Effector CD4-positive, alpha-beta T cell (primary cell): Measurements from ENCODE around the gene NFE2.
"Not testable (repeated sequence)": the region's sequence is repeated elsewhere in the genome, so short reads cannot be mapped to it uniquely, and the experiment has no call there.

Experiments
- DNase-seq: peaks from one replicate; pipeline ENCODE4 v3.0.0-alpha.2; 2020

Gene NFE2

DNA sequence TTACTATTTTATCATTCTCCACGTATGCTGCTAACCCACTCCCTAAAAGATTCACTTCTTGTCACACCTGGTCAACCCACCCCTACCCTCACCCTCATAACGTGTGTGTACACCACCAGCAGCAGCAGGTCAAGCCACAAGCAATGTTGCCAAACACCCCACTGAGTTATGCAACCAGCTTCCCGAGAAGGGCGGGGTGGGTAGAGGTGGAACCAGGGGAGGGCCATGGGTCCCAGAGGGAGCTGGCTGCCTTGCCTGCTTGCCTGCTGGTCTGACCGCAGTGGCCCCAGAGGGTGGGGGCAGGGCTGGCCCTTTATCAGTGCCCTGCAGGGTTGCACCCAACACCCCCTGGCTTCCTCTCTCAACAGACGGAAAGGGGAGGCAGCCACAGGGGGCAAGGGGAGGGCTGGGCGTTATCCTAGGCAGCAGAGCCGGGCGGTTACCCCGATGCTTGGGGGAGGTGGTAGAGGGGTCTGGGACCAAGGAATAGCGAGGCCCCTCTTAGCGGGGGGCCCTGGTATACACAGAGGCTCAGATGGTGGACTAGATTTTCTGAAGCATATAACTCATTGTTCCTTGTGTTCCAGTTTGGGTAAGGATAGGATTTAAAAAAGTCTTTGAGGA is 3.5 kb upstream of the NFE2 start:
- no peak for DNase-seq

DNA sequence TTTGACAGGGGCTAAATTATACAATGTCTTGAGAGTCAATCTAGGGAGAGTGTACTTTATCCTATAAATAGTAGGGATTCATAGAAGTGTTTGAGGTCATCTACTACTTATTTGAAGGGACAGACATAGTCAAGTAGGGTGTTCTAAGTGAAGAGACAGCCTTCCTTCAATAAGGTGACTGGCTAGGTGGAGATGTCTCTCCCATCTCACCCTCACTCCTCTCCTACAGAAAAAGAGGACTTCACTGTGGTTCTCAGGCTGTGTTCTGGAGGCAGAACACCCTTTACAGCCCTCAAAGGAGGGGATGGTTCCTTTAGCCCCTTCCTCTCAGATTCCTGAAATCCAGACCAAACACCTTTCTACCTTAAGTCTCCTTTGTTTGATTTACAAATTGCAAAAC is 2.8 kb upstream of the NFE2 start:
- no peak for DNase-seq

DNA sequence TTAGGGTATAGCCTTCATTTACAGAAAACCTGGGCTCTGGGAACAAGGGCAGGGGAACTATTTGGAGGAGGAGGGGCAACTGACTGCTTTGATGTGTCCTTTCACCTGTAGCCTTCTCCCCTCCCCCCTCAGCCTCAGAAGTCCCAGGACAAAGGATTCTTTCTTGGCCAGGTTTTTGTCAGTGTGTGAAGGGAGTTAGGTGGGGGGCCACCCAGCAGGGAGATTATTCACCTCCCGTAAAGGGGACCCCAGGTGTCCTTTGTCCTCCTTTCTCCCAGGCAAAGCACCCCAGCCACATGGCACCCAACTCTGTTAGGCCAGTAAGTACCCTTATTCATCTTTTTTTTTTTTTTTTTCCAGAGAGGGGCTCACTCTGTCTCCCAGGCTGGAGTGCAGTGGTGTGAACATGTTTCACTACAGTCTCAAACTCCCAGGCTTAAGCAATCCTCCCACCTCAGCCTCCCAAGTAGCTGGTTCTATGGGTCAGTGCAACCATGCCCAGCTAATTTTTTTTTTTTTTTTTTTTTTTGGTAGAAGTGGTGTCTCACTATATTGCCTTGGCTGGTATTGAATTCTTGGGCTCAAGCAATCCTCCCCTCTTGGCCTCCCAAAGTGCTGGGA is 723 bp upstream of the NFE2 start:
- no peak for DNase-seq

DNA sequence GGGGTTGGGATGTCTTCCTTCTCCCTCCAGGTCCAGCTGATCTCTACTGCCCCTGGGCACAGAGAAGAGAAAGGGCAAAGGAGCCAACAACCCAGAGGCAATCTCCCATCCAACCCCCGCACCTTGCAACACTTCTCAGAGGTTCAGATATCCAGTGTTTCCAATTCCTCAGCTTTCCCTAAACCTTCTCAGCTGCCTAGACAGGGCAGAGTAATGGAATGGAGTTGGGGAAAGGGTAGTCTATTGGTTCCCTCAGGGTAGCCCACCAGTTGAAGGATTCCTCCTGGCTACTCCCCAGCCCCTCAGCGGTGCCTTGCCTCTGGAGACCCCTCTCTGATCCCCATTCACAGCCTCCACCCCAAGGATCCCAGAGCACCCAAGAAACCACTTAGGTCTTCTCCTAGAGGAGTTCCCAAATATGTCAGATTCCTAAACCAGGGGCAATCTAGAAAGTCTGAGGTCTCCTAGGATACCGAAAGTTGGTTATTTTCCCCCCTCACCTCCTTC is 537 bp downstream of the NFE2 start:
- DNase-seq: no peak

DNA sequence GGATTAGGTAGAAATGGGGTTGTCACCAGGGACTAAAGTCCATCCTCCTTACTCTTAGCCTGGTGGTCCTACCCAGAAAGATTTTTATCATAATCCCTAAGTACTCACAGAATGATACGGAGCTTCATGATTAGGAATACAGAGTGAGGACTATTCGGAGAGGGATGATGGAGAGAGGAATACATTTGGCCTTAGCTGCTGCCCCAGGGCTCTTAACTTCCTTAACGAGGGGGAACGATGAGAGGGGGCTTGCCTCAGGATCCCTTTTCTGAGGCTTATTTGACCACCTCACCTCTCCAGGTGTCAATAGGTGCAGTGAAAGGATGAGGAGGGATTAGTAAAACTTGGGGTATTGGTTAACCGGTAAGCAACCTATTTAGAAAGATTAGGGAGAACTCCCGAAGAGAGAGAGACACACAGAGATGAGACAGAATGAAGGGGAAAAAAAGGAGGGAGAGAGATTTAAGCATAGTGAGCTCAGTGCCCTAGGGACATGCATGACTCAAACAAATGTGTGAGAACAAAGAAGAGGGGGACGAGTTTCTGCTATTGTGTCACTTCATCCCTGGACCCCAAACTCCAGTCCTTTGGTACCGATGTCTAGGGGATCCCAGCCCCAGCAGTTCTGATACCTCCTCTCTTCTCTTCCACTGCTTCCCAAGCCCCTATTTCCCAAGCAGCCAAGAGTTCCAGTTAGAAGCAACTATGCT is 1.1 kb downstream of the NFE2 start:
- no peak for DNase-seq

DNA sequence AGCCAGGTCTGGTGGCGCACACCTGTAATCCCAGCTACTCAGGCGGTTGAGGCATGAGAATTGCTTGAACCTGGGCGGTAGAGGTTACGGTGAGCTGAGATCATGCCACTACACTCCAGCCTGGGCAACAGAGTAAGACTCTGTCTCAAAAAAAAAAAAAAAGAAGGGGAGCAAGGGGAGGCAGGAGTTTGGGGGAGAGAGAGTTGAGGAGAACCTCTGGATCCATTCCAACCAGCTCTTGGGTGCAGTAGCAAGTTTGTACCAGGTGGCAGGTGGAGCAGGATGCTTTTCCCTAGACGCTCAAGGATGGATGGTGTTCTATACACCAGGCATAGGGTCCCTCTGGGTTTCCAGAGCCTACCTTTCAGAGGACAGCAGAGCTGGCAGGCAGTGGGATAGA is 1.9 kb downstream of the NFE2 start:
- DNase-seq: no peak

DNA sequence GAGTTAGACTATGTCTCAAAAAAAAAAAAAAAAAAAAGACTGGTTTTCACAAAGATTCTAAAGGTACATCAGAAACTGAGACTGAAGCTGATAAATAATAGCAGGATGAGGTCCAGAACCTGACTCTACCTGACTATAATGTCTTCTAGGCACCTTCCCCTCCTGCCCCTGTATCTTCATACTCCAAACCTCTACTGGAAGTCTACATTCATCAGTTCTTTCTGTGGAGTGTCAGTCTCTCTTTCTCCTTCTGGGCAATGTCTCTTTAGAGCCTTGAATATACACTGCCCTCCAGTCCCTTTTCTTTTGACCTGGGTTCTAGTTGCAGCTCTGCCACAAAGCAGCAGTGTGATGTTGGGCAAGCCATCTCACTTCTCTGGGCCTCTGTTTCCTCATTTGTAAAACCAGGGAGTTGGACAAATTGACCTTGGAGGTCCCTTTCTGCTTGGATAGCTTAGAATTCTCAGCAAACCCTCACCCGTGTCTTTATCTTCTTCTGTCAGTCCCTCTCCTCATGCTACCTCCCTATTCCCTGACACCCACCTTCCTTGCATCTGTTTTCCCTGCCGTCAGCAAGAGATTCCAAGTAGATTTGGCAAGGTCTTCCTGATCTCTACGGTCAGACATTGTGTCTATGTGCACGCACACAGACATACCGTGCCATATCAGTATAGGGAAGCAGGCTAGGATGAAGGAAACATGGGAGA is 4.3 kb downstream of the NFE2 start:
- no peak for DNase-seq

DNA sequence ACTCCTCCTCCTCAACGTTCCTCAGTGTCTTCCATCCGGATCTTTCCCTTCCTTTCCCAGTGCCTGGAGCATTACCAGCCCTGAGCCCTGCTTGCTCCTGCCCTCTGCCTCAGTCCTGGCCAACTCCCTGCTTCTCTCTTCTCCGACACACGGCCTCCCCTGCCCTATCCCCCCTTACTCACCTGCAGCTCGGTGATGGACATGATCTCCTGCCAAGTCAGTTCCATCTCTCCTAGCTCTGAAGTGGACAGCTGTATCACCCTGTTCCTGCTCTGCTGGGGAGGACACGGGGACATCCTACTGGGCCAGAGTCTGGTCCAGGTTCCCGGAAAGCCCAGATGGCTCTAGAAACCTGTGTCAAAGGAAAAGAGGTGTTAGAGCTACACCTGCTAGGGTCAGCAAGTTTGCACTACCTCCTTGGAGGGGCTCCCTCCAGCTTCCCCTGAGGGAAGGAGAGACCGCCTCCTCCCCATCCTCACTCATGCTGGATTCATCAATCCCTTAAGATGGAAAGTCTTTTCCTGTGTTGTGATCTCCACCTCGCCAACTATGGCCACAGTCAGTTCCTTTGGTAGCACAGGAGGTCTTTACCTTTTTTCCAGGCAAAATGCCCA is 5.8 kb downstream of the NFE2 start:
- no peak for DNase-seq

DNA sequence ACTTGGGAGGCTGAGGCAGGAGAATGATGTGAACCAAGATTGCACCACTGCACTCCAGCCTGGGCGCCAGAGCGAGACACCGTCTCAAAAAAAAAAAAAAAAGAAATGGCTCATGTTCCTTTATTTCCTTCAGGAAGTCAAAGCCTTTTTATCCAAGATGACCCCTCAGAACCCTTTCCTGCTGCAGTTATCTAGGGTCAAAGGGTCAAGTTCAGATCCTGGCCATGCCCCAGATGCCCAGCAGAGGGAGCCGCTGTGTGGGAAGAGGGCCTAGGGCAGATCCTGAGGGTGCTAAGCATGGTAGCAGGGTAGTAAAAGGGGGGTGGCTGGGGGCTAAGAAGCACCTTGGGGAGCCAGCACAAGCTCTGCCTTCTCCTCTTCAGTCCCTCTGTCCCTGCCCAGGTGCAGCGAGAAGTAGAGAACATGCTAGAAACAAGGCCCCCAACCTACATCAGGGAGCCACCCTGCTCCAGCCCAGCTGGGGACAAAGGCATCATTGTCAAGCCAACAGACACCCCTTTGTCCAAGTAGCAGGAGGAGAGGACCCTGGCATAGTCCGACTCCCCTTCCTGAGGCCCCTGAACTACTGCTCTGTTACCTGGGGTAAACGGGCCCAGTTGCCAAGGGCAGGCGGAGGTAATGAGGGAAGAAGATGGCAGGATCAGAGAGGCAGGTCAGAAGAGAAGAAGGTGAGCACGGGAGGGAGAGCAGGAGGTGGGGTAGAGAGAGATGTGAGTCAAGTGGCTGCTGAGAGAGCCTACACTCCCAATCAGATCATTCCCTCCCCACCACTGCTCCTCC is 6.5 kb downstream of the NFE2 start:
- DNase-seq: peak; percentile 35

DNA sequence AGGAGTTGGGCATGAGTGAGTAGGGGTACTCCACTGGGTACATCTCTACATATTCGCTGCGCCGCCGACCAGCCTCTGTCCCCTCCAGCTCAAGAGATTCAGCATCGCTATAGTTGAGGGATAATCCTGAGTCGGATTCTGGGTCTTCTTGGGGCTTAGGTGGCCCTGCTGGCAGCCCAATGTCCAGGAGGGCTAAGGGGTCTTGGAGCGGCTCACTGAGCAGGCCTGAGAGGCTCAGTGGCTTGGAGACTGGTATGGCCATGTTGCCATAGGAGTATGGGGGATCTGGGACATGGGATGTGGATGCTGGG is 7.9 kb downstream of the NFE2 start:
- DNase-seq: no peak

DNA sequence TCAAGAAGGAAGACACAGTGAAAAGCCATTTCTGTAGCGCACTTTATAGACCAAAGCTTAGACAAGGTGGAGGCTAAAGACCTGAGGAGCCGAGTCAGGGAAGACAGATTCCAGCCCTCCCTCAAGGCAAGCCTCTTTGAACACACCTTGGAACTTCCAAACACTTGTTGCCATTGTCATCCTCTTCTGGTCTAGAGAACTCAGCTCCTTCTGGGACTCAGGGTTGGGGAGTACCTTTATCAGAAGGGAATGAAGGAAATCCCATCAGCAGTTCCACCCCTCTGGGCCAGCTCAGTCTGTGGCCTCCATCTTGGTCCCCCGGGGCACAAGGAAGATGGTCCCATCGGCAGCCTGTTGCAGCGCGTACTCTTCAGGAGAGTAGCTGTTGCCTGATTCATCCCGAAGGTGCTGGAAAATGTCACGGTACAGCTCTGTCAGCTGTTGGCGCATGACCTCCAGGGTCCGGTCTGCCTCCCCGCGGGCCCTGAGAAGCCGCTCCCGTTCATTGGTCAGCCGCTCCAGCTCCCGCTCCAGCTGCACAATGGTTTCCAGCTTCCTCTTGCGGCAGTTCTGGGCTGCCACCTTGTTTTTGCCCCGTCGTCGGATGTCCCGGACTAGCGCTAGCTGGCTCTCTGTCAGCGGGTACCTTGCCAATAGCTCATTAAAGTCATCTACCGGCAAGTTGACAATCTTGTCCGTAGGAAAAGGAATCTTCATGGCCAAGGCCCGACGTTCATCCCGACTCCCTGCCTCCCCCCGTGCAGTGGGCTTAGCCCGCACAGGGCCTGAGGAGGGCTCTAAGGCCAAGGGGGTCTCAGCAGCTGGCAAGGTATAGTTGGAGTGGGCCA is 8.5 kb downstream of the NFE2 start:
- DNase-seq: no peak

DNA sequence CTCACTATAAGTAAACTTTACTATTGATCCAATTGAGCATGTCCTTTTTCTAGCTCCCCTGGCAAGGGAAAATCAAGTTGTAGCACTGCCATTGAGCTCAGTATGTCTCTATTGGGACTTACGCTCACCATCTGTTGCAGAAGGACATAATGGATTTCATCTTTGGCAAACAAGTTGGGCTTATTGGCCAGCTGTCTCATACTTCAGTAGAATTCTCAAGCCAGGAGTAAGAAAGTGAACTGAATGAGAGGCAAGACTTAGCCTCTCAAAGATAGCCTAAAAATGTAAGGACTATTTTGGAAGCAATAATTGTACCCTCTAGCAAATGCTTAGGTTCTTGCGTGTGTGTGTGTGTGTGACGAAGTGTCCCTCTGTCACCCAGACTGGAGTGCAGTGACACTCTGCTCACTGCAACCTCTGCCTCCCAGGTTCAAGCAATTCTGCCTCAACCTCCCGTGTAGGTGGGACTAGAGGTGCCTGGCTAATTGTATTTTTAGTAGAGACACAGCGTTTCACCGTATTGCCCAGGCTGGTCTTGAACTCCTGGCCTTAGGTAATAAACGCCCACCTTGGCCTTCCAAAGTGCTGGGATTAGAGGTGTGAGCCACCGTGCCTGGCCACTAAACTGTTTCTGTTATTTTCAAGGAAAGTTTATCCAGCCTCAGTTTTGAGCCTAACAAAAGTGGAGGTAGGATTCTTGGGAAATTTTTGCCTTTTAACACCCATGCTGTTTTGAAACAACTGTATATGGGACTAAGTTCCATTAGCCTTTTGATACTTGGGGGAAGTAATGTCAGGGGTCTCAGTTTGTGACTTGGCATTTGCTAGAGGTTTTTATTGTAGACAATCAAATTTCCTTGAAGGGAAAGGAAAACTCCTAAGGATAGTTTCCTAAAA is 13.3 kb downstream of the NFE2 start:
- no peak for DNase-seq

DNA sequence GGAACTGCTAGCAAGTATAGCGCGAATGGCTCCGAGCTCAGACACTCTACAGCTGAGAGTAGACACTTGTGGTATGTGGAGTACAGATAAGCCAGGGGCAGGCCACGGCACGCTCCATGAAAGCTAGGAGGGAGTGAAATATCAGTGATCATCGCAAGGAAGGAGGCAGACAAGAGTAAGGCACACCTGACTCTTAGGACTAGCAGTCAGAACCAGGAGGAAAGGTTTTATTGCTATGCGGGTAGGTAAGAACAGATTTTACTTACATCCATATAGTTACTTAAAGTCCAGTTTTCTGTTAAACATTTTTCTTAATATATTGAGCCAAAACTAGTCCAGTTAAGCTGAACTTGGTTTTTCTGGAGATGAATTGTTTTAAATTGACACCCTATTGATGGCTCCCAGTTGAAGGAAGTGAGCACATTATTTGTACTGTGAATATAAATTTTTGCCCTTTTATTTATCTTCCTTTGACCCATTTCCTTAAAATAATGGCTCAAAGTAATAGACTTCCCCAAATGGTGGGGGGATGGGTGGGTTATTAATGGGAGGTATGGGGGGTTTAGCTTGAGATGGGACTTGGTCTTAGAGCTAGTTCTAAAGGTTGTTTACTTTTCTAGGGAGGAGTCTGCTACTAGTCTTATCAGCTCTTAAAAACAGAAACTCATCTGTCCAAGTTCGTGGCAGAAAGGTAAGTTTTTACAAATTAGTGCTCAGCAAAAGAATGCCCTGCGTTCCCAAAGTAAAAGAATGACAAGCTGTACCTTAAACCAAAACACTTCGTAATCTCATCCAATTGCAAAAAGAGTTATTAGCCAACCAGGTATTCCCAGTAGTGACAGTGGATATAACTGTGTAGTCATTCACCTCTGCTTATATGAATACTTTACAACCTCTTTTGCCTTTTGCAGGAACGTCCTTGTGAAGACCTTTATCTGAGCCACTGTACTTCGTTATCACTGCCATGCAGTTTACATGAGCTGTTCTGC is 14.5 kb downstream of the NFE2 start:
- DNase-seq: no peak

DNA sequence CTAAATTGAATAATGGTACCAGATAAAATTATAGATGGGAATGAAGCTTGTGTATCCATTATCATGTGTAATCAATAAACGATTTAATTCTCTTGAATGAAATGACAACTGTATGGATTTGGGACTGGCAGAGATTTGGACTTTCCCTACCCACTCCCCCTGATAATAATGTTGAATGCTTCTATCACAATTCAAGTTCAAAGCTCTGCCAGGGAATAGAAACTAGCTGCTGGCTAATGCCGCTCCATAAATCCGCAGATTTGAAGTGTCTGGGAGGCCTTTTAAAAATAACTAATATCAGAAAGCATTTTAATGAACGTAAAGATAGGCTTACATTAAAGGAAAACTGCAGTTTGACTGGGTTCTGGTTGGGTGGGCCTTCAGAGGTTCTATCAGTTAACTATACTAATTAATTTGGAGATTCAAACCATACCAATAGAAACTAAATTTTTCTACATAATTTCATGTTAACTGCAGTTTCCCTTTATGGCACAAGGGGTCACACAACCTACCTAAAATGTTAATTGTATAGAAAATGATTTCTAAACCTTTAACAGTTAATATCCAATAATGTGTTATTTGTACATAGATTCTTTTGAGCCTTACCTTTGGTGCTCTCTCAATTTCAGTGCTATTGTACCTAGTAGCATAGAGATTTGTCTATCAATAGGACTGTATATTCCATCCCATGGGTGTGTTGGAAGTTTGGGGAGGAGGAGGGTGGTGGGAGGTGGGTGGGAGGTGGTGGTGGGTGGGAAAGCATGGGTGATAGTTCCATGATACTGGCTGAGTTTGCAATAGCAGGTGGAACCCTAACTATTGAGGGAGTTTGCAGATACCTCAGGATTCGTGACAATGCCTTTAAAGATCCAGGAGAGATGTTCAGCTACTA is 15.4 kb downstream of the NFE2 start:
- DNase-seq: no peak

DNA sequence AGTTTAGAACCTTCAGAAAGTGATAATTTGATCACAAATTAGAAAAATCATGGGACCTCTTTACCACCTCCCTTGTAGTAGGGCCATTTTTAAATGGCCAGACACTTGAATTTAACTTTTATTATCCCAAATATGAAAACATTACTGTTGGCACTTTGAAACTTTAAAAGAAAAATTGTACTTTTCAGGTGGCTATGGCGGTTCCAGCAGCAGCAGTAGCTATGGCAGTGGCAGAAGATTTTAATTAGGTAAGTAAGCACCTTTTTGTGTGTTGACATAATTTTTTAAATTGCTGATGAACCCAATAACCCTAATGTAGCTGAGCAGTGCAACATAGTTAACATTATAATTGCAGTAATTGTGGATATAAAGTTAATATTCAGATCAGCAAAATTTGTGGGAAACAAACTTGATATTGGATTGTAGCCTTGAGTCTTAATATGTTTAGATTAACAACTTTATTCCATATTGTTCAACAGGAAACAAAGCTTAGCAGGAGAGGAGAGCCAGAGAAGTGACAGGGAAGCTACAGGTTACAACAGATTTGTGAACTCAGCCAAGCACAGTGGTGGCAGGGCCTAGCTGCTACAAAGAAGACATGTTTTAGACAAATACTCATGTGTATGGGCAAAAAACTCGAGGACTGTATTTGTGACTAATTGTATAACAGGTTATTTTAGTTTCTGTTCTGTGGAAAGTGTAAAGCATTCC is 16.6 kb downstream of the NFE2 start:
- not testable (repeated sequence) for DNase-seq

DNA sequence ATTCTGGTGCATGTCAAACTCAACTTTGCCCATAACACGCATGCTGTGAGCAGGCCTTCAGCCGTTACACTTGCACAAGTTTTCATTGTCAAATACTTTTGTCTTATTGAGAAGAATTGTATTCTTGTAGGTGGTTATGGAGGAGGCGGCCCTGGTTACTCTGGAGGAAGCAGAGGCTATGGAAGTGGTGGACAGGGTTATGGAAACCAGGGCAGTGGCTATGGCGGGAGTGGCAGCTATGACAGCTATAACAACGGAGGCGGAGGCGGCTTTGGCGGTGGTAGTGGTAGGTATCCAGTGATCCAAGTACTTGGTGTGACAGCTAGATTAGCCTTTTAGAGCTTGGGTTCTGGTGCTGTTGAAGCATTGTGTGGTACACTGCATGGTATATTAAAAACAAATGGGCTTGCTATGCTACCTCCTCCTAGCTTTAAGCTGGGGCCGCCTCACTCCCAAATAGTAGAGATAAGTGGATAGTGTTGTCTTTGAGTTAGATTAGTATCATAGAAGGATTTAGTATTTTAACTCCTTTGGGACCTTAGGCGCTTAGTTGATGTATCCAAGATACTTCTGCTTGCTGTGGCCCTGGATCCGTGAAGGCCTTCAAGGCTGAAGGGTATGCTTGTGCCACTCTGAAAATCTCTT is 17.7 kb downstream of the NFE2 start:
- no peak for DNase-seq

DNA sequence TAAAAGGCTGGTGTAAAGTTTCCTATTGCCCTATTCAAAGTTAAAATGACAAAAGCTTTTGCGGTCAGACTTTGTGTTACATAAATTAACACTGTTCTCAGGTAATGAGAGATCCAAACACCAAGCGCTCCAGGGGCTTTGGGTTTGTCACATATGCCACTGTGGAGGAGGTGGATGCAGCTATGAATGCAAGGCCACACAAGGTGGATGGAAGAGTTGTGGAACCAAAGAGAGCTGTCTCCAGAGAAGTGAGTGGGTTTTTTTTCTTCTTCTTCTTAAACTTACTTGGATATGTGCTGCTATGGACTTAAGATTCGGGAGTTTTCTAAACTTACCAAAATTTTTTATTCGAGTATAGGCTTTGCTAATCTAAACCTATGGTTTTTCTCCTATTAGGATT is 19.1 kb downstream of the NFE2 start:
- DNase-seq: not testable (repeated sequence)
